ENCODE data around the gene MCU. TPM values are rescaled to one million over a fixed set of nuclear protein-coding genes. Genes with fewer than 3 reads are reported as not detected.

MCU gene
- total RNA-seq, 4 donors from 2014 or later = 14.9 to 20.6 (median 19.5) TPM

- Histone ChIP-seq H3K27ac (replicated peaks in 1 of 4) (no peak overlapping the region), H3K4me3 (no peak overlapping the region), H3K27me3 (no peaks in the 10 kb centered on the region), H3K4me1 (peaks cover 5 to 13% (median 7%) of the 10 kb centered on the region in 4 donors), H3K9me3 (no peaks in the 10 kb centered on the region), H3K36me3 (no peaks in the 10 kb centered on the region)
- TF ChIP-seq POLR2A (IDR thresholded peaks at IDR 0.05; ENCODE audit: low read depth) = no peak
- TF ChIP-seq CTCF (IDR thresholded peaks at IDR 0.05) = no peak
- no peak for TF ChIP-seq POLR2AphosphoS5 (IDR thresholded peaks at IDR 0.05)
- TF ChIP-seq EP300 (IDR thresholded peaks at IDR 0.05) = no peak
- intact Hi-C loops (cut with DNase I) = no loop called here
- no peak for DNase-seq (ENCODE audit: extremely low spot score)
- 81% methylated on average over 3 of the region's 3 CpGs for WGBS
Observed at GRCh38 chr10:72808001-72808400, 116.1 kb downstream of the MCU start.

- Histone ChIP-seq H3K4me1 (peaks cover 0 to 10% (median 5%) of the 10 kb centered on the region in 4 donors), H3K9me3 (no peaks in the 10 kb centered on the region), H3K4me3 (no peak overlapping the region), H3K36me3 (no peaks in the 10 kb centered on the region), H3K27ac (replicated peaks in 1 of 4) (no peak overlapping the region), H3K27me3 (no peaks in the 10 kb centered on the region)
- TF ChIP-seq EP300 (IDR thresholded peaks at IDR 0.05) (no peak), CTCF (IDR thresholded peaks at IDR 0.05) (no peak), POLR2A (IDR thresholded peaks at IDR 0.05; ENCODE audit: low read depth) (no peak), POLR2AphosphoS5 (IDR thresholded peaks at IDR 0.05) (no peak)
- DNase-seq (ENCODE audit: extremely low spot score) = no peak
- 76% methylated on average over 1 of the region's 1 CpG for WGBS
- intact Hi-C loops (cut with DNase I) = no loop called here
Observed at GRCh38 chr10:72809006-72809405, 117.1 kb downstream of the MCU start.

DNA sequence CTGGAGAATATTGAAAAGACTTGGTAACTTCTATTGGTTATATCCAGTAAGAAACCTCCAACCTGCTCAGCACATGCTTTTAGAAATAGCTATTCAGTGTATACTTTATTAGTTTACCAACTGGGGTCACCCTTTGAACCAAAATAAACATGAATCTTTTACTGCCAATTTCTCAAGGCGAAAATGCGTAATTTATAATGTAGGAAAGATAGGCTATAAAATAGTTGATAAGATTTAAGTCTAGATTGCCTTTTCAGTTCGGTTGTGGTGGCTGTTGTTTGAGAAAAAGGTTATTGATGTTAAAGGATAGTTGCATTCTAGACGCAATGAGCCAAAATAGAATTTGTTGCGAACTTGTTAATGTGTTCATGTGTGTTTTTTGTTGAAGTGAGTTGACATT is 119.0 kb downstream of the MCU start:
- peaks cover 0 to 15% (median 7%) of the 10 kb centered on the region in 4 donors for H3K4me1 ChIP-seq
- WGBS = 83% methylated on average over 5 of the region's 5 CpGs
- no peaks in the 10 kb centered on the region for H3K9me3 ChIP-seq
- no peaks in the 10 kb centered on the region for H3K36me3 ChIP-seq
- H3K27me3 ChIP-seq = no peaks in the 10 kb centered on the region
- intact Hi-C loops (cut with DNase I) = no loop called here
- no peak for DNase-seq (ENCODE audit: extremely low spot score)
- TF ChIP-seq POLR2AphosphoS5 (IDR thresholded peaks at IDR 0.05) = no peak
- TF ChIP-seq EP300 (IDR thresholded peaks at IDR 0.05) = no peak
- TF ChIP-seq CTCF (IDR thresholded peaks at IDR 0.05) = no peak
- TF ChIP-seq POLR2A (IDR thresholded peaks at IDR 0.05; ENCODE audit: low read depth) = no peak
- no peak overlapping the region for H3K4me3 ChIP-seq
- no peak overlapping the region for H3K27ac ChIP-seq (replicated peaks in 1 of 4)

- no peaks in the 10 kb centered on the region for H3K9me3 ChIP-seq
- intact Hi-C loops (cut with DNase I) = no loop called here
- no peak for DNase-seq (ENCODE audit: extremely low spot score)
- WGBS = 100% methylated on average over 1 of the region's 1 CpG
- no peaks in the 10 kb centered on the region for H3K27me3 ChIP-seq
- no peak overlapping the region for H3K27ac ChIP-seq (replicated peaks in 1 of 4)
- no peaks in the 10 kb centered on the region for H3K36me3 ChIP-seq
- H3K4me1 ChIP-seq = peaks cover 0 to 15% (median 7%) of the 10 kb centered on the region in 4 donors
- no peak overlapping the region for H3K4me3 ChIP-seq
- TF ChIP-seq POLR2A (IDR thresholded peaks at IDR 0.05; ENCODE audit: low read depth) (no peak), POLR2AphosphoS5 (IDR thresholded peaks at IDR 0.05) (no peak), CTCF (IDR thresholded peaks at IDR 0.05) (no peak), EP300 (IDR thresholded peaks at IDR 0.05) (no peak)
Observed at GRCh38 chr10:72812415-72812752, 120.4 kb downstream of the MCU start.

DNA sequence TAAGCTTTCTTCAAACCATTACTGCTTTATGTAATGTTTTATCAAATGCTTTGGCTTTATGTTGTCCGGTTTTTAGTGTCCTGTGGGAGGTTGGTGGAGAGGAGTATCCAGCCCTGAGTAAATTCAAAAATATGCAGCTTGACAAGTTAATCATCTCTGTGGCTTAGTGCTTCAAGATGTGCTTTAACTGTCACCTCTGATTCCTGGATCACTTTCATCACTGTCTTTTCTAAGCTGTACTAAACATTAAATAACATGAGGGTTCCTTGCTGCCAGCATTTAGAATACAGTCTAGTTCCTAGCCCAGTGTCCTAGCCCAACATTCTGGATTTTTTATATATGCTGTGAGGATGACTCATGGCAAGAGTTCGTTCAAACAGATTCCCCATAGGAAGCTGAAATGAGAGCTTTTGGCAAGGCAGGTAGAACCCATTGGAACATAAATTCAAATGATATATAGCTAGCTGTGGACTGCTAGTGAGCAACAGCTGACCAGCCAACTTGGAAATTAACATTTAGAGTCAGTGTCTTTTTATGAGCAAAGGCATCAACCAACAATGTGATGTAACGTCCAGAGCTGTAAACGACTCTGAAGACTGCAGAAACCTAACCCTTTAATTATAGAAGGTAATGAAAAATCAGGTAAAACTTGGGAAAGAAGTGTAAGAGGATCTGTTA is 120.9 kb downstream of the MCU start:
- H3K9me3 ChIP-seq = no peaks in the 10 kb centered on the region
- peaks cover 0 to 15% (median 7%) of the 10 kb centered on the region in 4 donors for H3K4me1 ChIP-seq
- intact Hi-C loops (cut with DNase I) = no loop called here
- TF ChIP-seq POLR2A (IDR thresholded peaks at IDR 0.05; ENCODE audit: low read depth) (no peak), POLR2AphosphoS5 (IDR thresholded peaks at IDR 0.05) (no peak)
- no peak overlapping the region for H3K4me3 ChIP-seq
- no peak for DNase-seq (ENCODE audit: extremely low spot score)
- no peaks in the 10 kb centered on the region for H3K36me3 ChIP-seq
- H3K27ac ChIP-seq (replicated peaks in 1 of 4) = no peak overlapping the region
- H3K27me3 ChIP-seq = no peaks in the 10 kb centered on the region
- 40% methylated on average over 4 of the region's 4 CpGs for WGBS
